GM21576 (cell line): ENCODE data around the gene MCM5.
"Not testable (repeated sequence)": the region's sequence is repeated elsewhere in the genome, so short reads cannot be mapped to it uniquely, and the experiment has no call there.

Experiments used
- ATAC-seq: cut with Tn5 transposase; IDR thresholded peaks from one replicate; pipeline ENCODE4 v1.9.1; 2021; ENCODE audit warnings: mild to moderate bottlenecking, moderate library complexity; ENCODE audit not compliant: unreplicated experiment

Gene MCM5

GRCh38 chr22:35399678-35400500 is at the start of gene MCM5:
MCM5 (plus strand) TSS chr22:35400140; CDS start chr22:35400439, 299 bp downstream.
- peak; percentile 90 for ATAC-seq

- ATAC-seq: peak; percentile 67
These were observed 49.1 kb upstream of the MCM5 start for GRCh38 chr22:35350539-35351503.

- ATAC-seq: no peak
These were observed 47.5 kb upstream of the MCM5 start for GRCh38 chr22:35352214-35353111.

- no peak for ATAC-seq
These were observed 46.6 kb upstream of the MCM5 start for GRCh38 chr22:35353318-35353717.

- ATAC-seq: no peak
These were observed 45.9 kb upstream of the MCM5 start for GRCh38 chr22:35354068-35354467.

GRCh38 chr22:35357883-35358621 is 41.9 kb upstream of the MCM5 start:
- no peak for ATAC-seq

GRCh38 chr22:35359380-35360065 is 40.4 kb upstream of the MCM5 start:
- no peak for ATAC-seq

- ATAC-seq: no peak
These were observed 38.9 kb upstream of the MCM5 start for GRCh38 chr22:35361001-35361558.

- ATAC-seq: no peak
These were observed 36.3 kb upstream of the MCM5 start for GRCh38 chr22:35363566-35364086.

GRCh38 chr22:35364230-35364629 is 35.7 kb upstream of the MCM5 start:
- ATAC-seq: not testable (repeated sequence)

GRCh38 chr22:35367331-35367886 is 32.5 kb upstream of the MCM5 start:
- ATAC-seq: no peak

GRCh38 chr22:35368386-35368785 is 31.6 kb upstream of the MCM5 start:
- no peak for ATAC-seq

GRCh38 chr22:35369996-35370395 is 29.9 kb upstream of the MCM5 start:
- no peak for ATAC-seq

- no peak for ATAC-seq
These were observed 26.2 kb upstream of the MCM5 start for GRCh38 chr22:35373781-35374180.

- no peak for ATAC-seq
These were observed 24.9 kb upstream of the MCM5 start for GRCh38 chr22:35375031-35375430.

- no peak for ATAC-seq
These were observed 24.4 kb upstream of the MCM5 start for GRCh38 chr22:35375526-35375925.

- peak; percentile 53 for ATAC-seq
These were observed 23.0 kb upstream of the MCM5 start for GRCh38 chr22:35376728-35377472.

GRCh38 chr22:35377735-35378134 is 22.2 kb upstream of the MCM5 start:
- no peak for ATAC-seq
